ENCODE data around the gene PAX3.

Gene PAX3

DNA sequence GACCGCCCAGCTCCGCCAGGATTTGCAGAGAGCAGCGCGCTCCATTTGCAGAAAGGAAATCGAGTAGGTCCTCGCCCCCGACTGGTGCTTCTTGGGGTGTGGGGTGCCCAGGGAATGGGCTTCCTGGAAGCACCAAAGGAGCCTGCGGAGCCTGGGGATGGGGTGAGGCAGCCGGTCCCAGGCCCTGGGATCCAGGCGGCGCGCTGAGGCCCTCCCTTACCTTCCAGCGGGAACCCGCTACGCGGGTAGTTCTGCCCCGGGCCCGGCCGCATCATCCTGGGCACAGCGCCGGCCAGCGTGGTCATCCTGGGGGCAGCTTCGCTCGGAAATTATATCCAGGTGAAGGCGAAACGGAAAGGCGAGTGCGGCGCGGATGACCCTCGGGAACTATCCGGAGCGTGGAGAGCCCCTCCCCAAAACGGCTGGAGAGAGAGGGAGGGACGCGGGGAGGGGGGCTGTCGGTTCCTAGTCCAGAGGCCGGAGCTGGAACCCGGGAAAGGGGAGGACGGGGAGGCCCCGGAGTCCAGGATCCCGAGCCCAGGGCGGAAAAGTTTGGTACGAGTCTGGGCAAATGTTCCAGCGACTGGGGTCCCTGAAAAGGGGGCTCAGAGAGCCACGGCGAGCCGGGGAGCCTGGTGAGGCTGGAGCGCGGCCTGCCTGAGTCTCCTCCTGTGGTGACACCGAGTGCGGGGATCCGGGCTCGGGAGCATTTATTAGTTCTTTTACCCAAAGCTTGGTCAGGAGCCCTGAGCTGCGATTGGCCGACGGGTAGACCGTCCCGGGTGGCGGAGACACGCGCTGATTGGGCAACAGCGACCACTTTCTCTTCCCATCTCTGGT, at the start of gene PAX3:
PAX3 (minus strand) TSS at position 688 of the 840 bp plus-strand sequence; CDS start at position 305, 383 bp downstream.
- Histone ChIP-seq H3K4me3 (ENCODE audit: low read length) (peak within 1 kb of the TSS; percentile 54; the same call in 1 of the 2 replicates), H3K36me3 (ENCODE audit: insufficient read depth, low read depth, low read length) (no peaks in the 10 kb centered on the region), H3K9ac (ENCODE audit: low read depth, low read length) (peak within 1 kb of the TSS; percentile 9; the same call in 1 of the 2 replicates), H3K27ac (ENCODE audit: low read length) (no peak within 1 kb of the TSS), H3K27me3 (ENCODE audit: insufficient read depth, low read length) (peaks cover 100% of the 10 kb centered on the region), H3K9me3 (ENCODE audit: insufficient read depth, low read depth, low read length) (peaks cover 6% of the 10 kb centered on the region; the same call in 1 of the 2 replicates), H3K4me1 (ENCODE audit: insufficient read depth, low read length) (peaks cover 9% of the 10 kb centered on the region; the same call in 1 of the 2 replicates)

DNA sequence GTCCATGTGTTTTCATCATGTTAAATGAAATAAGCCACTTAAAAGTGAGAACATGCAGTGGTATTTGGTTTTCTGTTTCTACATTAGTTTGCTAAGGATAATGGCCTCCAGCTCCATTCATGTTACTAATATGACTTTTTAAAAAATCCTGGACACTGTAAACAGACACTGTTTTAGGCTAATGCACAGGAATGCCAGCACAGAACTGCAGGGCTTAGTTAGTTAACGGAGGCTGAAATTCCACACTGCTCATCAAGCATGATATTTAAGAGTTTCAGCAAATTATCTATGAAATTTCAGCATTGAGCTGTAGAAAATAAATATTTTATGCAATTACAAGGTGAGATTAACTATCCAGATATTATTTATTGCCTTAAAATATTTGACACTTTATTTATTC, 42.5 kb upstream of the PAX3 start:
- H3K9me3 ChIP-seq (ENCODE audit: insufficient read depth, low read depth, low read length) = no peaks in the 10 kb centered on the region
- no peaks in the 10 kb centered on the region for H3K27me3 ChIP-seq (ENCODE audit: insufficient read depth, low read length)
- H3K4me3 ChIP-seq (ENCODE audit: low read length) = no peak overlapping the region
- H3K27ac ChIP-seq (ENCODE audit: low read length) = no peak overlapping the region
- H3K9ac ChIP-seq (ENCODE audit: low read depth, low read length) = no peak overlapping the region
- no peaks in the 10 kb centered on the region for H3K4me1 ChIP-seq (ENCODE audit: insufficient read depth, low read length)
- H3K36me3 ChIP-seq (ENCODE audit: insufficient read depth, low read depth, low read length) = no peaks in the 10 kb centered on the region

DNA sequence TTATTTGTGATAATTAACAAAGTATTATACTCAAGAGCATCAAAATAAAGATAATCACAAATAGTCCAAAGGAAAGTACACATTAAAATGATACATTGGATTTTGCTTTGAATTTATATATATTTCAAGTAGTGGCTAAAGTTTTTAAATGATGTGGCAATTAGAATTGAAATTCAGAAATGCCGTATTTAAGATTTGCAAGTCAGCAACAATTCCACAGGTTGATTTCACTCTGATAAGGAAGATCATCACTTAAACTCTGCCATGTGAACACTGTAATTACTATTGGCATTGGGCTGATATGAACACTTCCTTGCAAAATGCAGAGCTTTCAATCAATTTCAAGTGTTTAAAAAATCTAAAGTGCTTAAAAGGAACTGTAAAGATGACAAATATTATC, 39.6 kb upstream of the PAX3 start:
- no peaks in the 10 kb centered on the region for H3K4me1 ChIP-seq (ENCODE audit: insufficient read depth, low read length)
- no peaks in the 10 kb centered on the region for H3K36me3 ChIP-seq (ENCODE audit: insufficient read depth, low read depth, low read length)
- no peaks in the 10 kb centered on the region for H3K9me3 ChIP-seq (ENCODE audit: insufficient read depth, low read depth, low read length)
- H3K27me3 ChIP-seq (ENCODE audit: insufficient read depth, low read length) = no peaks in the 10 kb centered on the region
- no peak overlapping the region for H3K9ac ChIP-seq (ENCODE audit: low read depth, low read length)
- H3K27ac ChIP-seq (ENCODE audit: low read length) = no peak overlapping the region
- H3K4me3 ChIP-seq (ENCODE audit: low read length) = no peak overlapping the region

DNA sequence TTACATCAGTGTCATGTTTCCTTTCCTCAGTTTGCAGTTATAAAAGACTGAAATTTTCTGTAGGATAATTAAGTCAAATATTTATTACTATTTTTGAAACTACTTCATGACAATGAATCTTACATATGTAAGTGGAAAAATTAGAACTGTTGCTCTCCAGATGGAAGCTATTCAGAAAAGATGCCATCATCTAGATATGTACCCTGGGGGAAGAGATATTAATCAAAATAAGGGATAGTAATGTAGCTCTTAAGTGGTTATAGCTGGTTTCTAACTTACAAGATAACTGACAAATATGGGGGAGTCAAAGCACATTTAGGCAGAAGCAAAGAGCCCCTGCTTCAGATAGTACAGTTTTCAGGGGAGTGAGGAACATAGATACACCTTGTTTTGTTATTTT, 38.1 kb upstream of the PAX3 start:
- H3K9me3 ChIP-seq (ENCODE audit: insufficient read depth, low read depth, low read length) = no peaks in the 10 kb centered on the region
- H3K27ac ChIP-seq (ENCODE audit: low read length) = no peak overlapping the region
- no peaks in the 10 kb centered on the region for H3K36me3 ChIP-seq (ENCODE audit: insufficient read depth, low read depth, low read length)
- no peak overlapping the region for H3K9ac ChIP-seq (ENCODE audit: low read depth, low read length)
- no peaks in the 10 kb centered on the region for H3K4me1 ChIP-seq (ENCODE audit: insufficient read depth, low read length)
- no peaks in the 10 kb centered on the region for H3K27me3 ChIP-seq (ENCODE audit: insufficient read depth, low read length)
- no peak overlapping the region for H3K4me3 ChIP-seq (ENCODE audit: low read length)

DNA sequence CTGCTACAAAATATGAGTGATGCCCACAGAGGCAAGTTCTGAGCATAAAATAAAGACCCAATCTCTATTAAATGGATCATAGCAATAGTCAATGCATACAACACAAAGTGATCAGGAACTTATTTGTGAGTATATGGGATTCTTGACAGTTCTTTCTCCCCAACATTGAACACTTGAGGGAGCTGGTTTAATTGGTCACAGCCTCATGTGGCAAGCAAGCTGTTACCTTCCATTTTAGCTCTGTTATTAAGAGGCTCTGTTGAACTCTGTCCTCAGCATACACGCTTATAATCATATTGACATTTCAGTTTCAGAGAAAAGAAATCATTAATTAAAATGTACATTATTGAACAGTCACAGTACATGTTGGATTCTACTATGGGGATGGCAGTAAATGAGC, 37.6 kb upstream of the PAX3 start:
- H3K9me3 ChIP-seq (ENCODE audit: insufficient read depth, low read depth, low read length) = no peaks in the 10 kb centered on the region
- no peaks in the 10 kb centered on the region for H3K4me1 ChIP-seq (ENCODE audit: insufficient read depth, low read length)
- no peak overlapping the region for H3K9ac ChIP-seq (ENCODE audit: low read depth, low read length)
- no peaks in the 10 kb centered on the region for H3K36me3 ChIP-seq (ENCODE audit: insufficient read depth, low read depth, low read length)
- H3K27me3 ChIP-seq (ENCODE audit: insufficient read depth, low read length) = no peaks in the 10 kb centered on the region
- H3K27ac ChIP-seq (ENCODE audit: low read length) = no peak overlapping the region
- H3K4me3 ChIP-seq (ENCODE audit: low read length) = no peak overlapping the region

DNA sequence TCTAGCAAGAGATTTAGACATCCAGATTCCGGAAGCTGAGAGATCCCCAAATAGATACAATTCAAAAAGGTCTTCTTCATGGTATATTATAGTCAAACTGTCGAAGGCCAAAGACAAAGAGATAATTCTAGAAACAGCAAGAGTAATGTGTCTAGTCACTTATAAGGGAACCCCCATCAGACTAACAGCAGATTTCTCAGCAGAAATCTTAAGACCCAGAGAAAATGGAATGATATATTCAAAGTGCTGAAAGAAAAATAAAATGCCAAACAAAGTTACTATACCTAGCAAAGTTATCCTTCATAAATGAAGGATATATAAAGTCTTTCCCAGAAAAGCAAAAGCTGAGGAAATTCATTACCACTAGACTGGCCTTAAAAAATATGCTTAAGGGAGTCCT, 36.1 kb upstream of the PAX3 start:
- no peaks in the 10 kb centered on the region for H3K4me1 ChIP-seq (ENCODE audit: insufficient read depth, low read length)
- no peaks in the 10 kb centered on the region for H3K36me3 ChIP-seq (ENCODE audit: insufficient read depth, low read depth, low read length)
- no peaks in the 10 kb centered on the region for H3K27me3 ChIP-seq (ENCODE audit: insufficient read depth, low read length)
- no peak overlapping the region for H3K27ac ChIP-seq (ENCODE audit: low read length)
- no peak overlapping the region for H3K4me3 ChIP-seq (ENCODE audit: low read length)
- H3K9me3 ChIP-seq (ENCODE audit: insufficient read depth, low read depth, low read length) = no peaks in the 10 kb centered on the region
- H3K9ac ChIP-seq (ENCODE audit: low read depth, low read length) = no peak overlapping the region

DNA sequence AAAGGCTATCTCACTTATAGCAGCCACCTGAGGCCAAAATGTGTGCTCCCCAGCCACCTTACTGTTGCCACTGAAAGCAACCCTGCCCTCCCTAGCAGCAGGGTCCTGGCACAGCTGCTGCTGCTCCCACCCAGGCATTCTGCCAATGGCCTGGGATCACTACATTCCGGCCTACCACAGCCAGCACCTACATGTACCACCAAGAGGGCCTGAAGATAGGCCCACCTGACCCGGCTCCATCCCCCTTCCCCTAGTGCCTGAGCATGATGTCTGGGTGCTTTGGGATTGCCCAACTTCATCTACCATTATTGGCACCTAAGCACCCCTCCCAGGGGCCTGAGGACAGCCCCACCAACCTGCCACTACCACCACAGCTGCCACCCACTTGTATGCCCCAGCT, 34.6 kb upstream of the PAX3 start:
- H3K27me3 ChIP-seq (ENCODE audit: insufficient read depth, low read length) = no peaks in the 10 kb centered on the region
- no peak overlapping the region for H3K9ac ChIP-seq (ENCODE audit: low read depth, low read length)
- no peaks in the 10 kb centered on the region for H3K4me1 ChIP-seq (ENCODE audit: insufficient read depth, low read length)
- no peak overlapping the region for H3K4me3 ChIP-seq (ENCODE audit: low read length)
- H3K27ac ChIP-seq (ENCODE audit: low read length) = no peak overlapping the region
- no peaks in the 10 kb centered on the region for H3K9me3 ChIP-seq (ENCODE audit: insufficient read depth, low read depth, low read length)
- no peaks in the 10 kb centered on the region for H3K36me3 ChIP-seq (ENCODE audit: insufficient read depth, low read depth, low read length)

DNA sequence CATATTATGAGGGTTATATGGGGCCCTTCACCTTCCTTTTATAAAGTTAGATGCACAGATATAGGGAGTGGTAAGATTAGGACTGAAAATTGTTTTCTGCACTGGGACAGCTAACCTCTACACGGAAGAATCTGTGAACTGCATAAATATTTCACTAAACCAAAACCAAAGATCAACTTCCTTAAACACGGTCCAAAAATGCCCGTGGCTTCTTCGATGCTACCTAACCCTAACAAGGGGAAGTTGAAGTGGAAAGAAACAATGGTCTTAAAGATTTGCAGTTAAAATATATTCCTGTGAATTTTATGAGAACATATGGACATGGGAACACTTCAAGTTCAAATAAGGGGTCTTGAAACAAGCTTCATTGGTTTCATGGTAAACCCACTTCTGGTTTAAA, 33.3 kb upstream of the PAX3 start:
- H3K9me3 ChIP-seq (ENCODE audit: insufficient read depth, low read depth, low read length) = no peaks in the 10 kb centered on the region
- H3K4me1 ChIP-seq (ENCODE audit: insufficient read depth, low read length) = no peaks in the 10 kb centered on the region
- H3K36me3 ChIP-seq (ENCODE audit: insufficient read depth, low read depth, low read length) = no peaks in the 10 kb centered on the region
- peaks cover 1% of the 10 kb centered on the region; the same call in 1 of the 2 replicates for H3K27me3 ChIP-seq (ENCODE audit: insufficient read depth, low read length)
- no peak overlapping the region for H3K9ac ChIP-seq (ENCODE audit: low read depth, low read length)
- H3K4me3 ChIP-seq (ENCODE audit: low read length) = no peak overlapping the region
- H3K27ac ChIP-seq (ENCODE audit: low read length) = no peak overlapping the region

DNA sequence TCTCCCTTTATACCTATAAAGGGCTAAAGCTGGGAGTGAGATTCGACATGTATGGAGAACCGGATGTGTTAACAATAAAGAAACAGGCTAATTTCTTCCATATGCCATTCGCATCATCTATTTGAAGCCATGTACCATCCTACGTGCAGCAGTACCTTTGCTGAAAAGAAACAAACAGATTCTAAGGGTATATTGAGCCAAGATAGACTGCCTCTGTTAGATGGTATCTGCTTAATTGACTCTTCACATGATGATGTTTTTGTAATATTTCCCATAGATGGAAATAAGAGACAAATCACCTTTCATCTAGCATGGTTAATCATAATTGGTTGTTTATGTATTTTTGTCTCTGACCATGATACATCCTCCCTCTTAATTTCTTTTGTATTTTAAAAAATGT, 32.1 kb upstream of the PAX3 start:
- H3K27me3 ChIP-seq (ENCODE audit: insufficient read depth, low read length) = peaks cover 13% of the 10 kb centered on the region
- no peak overlapping the region for H3K27ac ChIP-seq (ENCODE audit: low read length)
- no peaks in the 10 kb centered on the region for H3K4me1 ChIP-seq (ENCODE audit: insufficient read depth, low read length)

DNA sequence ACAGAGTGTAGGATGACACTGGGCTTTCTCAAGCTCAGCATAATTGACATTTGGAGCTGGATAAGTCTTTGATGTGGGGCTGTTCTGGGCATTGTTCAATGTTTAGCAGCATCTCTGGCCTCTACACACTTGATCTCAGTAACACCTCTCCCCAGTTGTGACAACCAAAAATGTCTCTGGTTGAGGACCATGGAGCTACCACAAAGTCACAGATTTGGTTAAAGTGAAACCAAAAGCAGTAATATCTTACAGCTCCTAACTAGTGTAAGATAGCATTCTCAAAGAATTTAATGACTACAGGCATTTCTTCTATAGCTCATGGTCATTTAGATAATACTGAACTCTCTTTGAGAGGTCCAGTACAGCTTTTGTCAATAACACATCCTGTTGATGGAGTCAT, 23.4 kb upstream of the PAX3 start:
- Histone ChIP-seq H3K36me3 (ENCODE audit: insufficient read depth, low read depth, low read length) (no peaks in the 10 kb centered on the region), H3K27ac (ENCODE audit: low read length) (no peak overlapping the region), H3K4me1 (ENCODE audit: insufficient read depth, low read length) (no peaks in the 10 kb centered on the region; the same call in 1 of the 2 replicates), H3K4me3 (ENCODE audit: low read length) (no peak overlapping the region), H3K9me3 (ENCODE audit: insufficient read depth, low read depth, low read length) (no peaks in the 10 kb centered on the region), H3K9ac (ENCODE audit: low read depth, low read length) (no peak overlapping the region), H3K27me3 (ENCODE audit: insufficient read depth, low read length) (peaks cover 90% of the 10 kb centered on the region)

More for the DNA sequence above, 32.1 kb upstream of the PAX3 start:
- no peaks in the 10 kb centered on the region for H3K9me3 ChIP-seq (ENCODE audit: insufficient read depth, low read depth, low read length)
- no peaks in the 10 kb centered on the region for H3K36me3 ChIP-seq (ENCODE audit: insufficient read depth, low read depth, low read length)
- H3K9ac ChIP-seq (ENCODE audit: low read depth, low read length) = no peak overlapping the region
- no peak overlapping the region for H3K4me3 ChIP-seq (ENCODE audit: low read length)

DNA sequence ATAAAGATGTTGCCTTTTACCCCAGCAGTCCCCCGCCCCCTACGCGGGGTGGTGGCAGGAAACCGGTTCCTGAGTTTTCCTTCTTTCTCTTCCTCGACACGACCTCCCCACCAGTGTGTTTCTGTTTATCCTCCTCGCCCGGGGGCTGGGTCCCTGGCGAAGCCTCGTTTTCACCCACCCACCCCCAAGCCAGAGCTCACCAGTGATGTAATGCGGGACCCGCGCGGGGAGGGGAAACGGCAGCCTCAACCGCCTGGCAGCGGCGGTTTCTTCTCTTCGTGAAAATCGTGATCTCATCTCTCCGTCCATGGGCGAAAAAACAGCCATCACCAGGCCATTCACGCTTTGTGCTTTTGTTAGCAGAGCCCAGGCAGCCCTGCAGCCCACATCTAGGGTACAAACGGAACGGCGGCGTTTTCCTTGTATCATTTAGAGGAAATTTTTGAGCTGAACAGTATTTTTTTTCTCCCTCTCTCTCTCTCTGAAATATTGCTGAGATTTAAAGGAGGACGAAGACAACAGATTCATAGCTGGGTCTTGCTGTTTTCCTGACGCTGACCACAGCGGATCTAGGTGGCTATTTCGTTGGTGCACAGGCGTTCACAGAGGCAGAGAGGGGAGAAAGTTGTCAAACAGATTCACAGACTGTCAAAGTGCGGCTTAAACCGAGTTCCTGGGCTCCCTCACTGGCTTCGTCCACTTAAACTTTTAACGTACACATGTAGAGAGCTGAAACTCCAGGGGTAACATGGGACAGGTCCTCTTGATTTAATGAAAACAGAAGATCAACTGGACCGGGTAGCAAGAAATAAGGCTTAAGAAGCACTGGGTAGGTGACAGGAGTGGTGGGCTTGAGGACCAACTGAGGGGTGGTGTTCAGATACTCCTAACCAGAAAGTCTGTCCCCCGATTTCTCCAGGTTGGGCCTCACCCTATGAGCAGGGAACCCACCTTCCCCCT, 21.9 kb upstream of the PAX3 start:
- Histone ChIP-seq H3K27me3 (ENCODE audit: insufficient read depth, low read length) (peaks cover 91% of the 10 kb centered on the region), H3K9ac (ENCODE audit: low read depth, low read length) (no peak overlapping the region; the same call in 1 of the 2 replicates), H3K36me3 (ENCODE audit: insufficient read depth, low read depth, low read length) (no peaks in the 10 kb centered on the region), H3K9me3 (ENCODE audit: insufficient read depth, low read depth, low read length) (no peaks in the 10 kb centered on the region), H3K27ac (ENCODE audit: low read length) (no peak overlapping the region), H3K4me1 (ENCODE audit: insufficient read depth, low read length) (no peaks in the 10 kb centered on the region; the same call in 1 of the 2 replicates), H3K4me3 (ENCODE audit: low read length) (peak overlapping the region; percentile 70)

All from iPS-20b (cell line).